NCI-H2196 (cell line): ENCODE measurements around the gene FCGR3B.
"Not testable (repeated sequence)": the region's sequence is repeated elsewhere in the genome, so short reads cannot be mapped to it uniquely, and the experiment has no call there.

ENCODE experiments used
- DNase-seq: peaks from one replicate; lab custom pipeline; 2025; ENCODE audit not compliant: unreplicated experiment; lab: John Stamatoyannopoulos, UW

FCGR3B gene

DNA sequence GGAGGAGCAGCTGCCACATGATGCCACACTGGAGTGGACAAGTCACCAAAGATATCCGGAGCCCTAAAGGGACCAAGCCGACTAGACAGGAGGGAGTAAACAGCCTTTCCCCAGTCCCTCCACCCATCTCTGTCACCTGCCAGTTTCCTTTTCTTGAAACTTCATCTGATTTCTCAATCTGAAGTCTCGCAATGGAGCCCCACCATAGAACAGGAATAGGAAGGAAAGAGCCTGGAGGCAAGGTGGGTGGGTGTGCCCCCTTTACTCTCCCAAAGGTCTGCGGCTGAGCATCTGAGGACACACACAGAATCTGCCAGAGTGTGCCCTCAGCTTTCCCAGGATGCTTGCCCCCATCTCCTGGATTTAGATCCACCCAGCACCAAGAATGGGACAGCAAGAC, at the start of gene FCGR3B:
Gene FCGR3B, minus strand, starts transcription at position 101 of the 400 bp plus-strand sequence. Its CDS starts 82 bp downstream, at position 19.
- no peak for DNase-seq

DNA sequence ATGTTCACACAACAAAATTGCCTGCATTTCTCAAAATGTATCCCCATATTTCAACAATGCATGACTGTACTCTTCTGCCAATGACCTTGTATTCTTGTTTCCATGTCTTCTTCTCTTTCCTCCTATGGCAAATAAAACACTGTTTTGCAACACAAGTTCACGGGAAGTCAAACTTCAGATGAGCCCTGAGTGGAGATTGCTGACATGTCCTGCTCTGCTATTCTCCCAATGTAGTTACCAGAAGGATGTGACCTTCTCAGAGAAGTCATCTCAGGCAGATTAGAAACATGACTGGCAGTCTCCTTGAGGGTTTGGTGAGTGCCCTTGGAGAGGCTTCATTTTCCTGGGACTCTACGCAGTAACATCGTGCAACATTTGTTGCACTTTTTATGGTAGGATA, 47.5 kb upstream of the FCGR3B start:
- no peak for DNase-seq

DNA sequence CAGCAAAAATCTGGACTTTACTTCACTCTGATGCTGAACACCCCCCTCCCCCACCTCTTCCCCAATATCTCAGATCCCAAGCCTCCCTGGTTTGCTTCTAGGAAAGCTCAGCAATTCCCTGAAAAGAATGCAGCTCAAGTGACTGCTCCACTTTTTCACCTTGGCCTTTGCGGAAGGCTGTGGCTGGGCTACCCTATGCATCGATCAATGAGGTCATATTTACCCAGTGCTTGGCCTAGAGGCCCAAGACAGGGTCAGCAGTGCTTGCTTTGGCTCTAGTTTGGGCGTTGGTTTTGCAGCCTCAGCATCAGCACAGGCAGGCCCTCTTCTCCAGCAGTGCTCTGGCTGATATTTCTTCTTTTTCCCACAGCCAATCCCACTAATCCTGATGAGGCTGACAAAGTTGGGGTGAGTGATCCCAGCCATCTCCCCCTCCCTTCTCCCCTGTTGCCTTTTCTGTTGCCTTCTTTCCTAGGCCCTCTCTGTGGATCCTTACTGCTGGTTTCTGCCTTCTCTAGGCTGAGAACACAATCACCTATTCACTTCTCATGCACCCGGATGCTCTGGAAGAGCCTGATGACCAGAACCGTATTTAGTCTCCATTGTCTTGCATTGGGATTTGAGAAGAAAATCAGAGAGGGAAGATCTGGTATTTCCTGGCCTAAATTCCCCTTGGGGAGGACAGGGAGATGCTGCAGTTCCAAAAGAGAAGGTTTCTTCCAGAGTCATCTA, 46.1 kb upstream of the FCGR3B start:
- no peak for DNase-seq

DNA sequence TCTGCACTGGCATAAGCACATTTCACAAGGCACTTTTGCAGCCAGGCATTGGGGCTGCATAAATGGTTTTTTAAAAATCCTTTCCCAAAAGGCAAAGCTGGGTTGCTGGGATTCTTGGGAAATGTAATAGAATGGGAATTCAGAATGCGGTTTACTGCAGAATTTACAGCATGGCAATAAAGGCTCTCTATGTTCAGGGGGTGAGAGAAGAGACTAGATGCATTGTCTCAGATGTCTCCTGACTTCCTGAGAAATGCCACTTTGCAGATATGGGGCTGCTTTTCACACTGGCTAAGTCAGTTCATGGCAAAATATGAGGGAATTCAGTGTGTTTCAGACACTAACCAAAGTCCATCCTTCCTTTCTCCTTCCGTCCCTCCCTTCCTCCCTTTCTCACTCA, 45.5 kb upstream of the FCGR3B start:
- no peak for DNase-seq

DNA sequence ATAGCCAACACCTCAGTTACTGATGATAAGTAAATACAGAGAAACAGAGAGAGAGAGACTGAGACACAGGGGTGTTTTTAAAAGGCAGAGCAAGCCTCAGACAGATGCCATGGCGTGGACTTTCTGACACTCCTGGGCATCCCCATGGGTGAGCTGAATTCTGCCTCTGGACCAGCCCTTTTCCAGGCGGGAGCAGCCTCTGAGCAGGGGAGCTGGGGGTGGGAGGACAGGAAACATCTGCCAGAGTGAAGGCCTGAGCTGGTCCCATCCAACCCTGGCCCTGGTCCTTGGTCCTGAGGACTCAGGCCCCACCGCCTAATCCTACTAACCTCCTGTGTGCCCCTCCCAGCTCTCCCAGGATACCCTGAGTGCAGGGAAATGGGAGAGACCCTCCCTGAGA, 43.9 kb upstream of the FCGR3B start:
- DNase-seq = not testable (repeated sequence)

DNA sequence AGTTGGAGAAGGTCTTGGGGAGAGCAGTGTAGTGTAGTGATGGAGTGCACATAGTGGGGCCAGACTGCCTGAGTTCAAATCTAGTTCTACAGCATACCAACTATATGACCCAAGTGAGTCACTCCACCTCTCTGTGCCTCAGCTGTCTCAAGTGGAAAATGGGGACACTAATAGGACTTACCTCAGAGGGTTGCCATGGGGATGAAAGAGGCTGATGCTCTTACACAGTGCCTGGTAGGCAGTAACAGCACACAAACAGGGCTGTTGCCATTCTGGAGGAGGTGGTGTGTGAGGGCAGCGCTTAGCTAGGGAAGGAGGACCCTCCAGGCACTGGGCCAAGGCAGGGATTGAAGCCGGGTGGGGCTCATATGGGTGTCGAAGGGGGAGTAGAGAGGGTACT, 43.5 kb upstream of the FCGR3B start:
- DNase-seq = not testable (repeated sequence)

DNA sequence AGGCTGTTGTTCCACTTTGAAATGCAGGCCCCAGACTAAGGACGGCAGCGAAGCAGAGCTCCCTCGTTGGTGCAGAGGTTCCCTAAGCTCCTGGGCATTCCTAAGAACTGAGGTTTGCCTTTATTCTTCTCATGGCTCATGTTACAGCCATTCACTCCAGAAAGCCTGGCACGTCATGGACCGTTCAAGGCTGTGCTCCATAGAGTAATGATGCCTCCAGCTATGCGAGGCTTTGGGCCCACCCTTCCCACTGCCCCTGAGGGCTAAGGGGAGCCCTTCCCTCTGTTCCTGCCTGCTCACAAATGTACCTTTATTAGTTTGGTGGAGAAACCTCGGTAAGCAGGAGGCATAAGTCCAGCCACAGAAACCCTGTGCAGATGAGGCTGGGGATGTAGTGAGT, 42.5 kb upstream of the FCGR3B start:
- not testable (repeated sequence) for DNase-seq

DNA sequence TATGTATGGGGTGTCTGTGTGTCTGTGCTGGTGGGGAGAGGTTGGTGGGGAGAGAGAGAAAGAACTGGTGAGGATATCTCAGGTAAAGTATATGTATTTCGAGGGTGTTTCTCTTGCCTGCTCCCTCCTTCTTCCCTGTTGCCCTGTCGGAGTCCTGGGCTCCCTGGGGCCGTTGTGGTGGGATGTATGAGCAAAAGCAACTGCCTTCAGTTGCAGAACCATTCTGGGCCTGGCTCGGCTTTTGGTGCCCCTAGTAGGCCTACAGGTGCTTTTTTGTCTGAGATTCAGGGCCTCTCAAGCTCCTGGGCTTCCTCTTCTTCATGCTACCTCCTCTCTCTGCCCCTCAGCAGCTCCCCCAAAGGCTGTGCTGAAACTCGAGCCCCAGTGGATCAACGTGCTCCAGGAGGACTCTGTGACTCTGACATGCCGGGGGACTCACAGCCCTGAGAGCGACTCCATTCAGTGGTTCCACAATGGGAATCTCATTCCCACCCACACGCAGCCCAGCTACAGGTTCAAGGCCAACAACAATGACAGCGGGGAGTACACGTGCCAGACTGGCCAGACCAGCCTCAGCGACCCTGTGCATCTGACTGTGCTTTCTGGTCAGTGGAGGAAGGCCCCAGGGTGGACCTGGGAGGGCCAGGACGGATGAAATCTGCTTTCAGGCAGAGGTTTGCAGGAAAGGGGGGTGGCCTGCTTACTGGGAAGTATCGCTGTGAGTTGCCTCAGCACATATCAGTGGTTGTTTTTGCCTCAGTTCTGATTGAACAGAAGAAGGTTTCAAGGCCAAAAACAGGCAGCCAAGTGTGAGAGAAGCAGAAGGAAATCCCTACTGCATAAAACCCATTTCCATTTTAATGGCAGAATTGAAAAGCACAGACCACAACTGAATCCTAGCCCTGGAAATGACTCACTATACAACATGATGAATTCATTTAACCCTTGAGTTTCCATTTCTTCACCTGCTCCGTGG, 40.4 kb upstream of the FCGR3B start:
- DNase-seq = not testable (repeated sequence)

DNA sequence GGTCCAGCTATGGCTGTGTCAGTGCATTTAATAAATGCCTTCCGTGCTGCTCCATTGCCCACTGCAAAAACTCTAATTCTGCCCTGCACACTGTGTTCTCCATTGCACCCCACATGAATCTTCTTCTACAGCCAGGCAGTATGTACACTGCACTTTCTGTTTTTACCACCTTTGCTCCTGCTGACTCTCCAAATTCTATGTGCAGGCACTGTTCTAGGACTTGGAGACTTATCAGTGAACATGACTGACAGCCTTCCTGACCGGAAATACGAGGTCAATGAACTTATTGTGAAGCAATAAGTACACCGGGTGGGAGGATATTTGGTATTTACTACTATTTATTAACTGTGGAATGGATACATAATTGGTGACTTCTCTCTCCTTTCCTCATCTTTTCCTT, 33.7 kb upstream of the FCGR3B start:
- not testable (repeated sequence) for DNase-seq

DNA sequence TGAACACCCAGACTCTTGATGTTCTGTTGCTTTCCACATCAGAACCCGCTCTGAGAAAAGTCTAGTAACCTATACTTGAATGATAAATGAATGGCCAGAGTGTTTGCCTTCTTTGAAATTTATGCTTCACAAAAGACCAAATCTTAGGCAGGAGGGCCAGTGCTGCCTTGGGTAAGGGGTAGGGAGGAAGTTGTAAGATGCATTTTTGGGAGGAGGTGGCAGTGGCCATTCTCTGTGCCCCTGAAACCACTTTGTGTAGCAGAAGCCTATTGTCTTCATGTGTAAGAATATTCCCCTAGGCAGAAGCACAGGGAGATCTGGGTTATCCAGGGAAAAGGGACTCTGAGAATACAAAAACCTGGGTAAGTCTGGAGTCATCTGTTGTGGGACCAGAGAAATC, 32.6 kb upstream of the FCGR3B start:
- not testable (repeated sequence) for DNase-seq

DNA sequence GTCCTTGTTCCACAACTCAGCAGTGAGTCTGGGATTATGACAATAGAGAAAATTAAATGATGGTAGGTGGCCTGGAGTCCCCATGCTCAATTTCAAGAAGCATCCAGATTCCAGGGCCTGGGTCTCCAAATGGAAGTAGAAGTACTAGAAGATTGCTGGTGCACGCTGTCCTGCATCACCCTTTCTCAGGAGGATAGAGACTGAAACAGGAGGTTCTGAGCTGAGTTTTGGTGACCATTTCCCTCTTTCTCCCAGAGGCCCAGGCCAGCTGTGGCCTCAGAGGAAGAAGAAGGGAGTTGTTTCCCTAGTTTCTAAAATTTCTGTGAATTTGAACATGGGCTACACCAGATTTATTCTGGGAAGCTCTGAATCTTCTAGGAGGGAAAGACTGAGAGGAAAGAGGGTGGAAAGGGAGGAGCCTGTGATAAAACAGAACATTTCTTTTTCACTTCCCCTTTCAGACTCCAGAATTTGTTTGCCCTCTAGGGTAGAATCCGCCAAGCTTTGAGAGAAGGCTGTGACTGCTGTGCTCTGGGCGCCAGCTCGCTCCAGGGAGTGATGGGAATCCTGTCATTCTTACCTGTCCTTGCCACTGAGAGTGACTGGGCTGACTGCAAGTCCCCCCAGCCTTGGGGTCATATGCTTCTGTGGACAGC, 31.8 kb upstream of the FCGR3B start, which contains the start of gene FCGR2B:
Gene FCGR2B, plus strand, starts transcription at position 460 of the 656 bp plus-strand sequence. Its CDS starts 99 bp downstream, at position 559.
- DNase-seq = not testable (repeated sequence)

DNA sequence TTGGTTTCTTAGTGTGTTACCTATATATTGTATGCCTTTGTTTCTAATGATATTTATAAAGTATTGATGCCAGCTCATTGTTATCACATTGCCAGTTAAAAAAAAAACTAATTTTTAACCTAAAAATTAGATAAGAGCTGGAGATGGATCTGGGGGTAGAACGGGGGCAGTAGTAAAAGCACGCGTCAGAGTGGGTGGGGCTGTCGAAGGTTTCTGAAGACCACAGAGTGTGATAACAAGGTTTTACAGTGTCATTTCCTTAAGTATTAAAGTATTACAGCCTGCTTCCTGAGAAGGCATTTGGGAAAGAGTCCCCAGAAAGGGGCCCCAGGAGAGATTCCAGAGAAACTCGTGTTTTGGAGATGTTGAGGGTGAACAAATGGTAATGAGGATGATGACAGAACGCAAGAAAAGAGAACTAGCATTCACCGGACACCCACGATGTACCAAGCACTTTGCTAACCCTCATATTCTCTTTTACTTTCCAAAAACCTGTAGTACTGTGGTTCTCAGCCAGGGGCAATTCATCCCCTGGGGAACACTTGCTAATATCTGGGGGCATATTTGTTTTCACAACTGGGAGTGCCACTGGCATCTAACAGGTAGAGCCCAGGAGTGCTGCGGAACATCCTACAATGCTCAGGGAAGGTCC, 30.8 kb upstream of the FCGR3B start:
- DNase-seq = not testable (repeated sequence)

DNA sequence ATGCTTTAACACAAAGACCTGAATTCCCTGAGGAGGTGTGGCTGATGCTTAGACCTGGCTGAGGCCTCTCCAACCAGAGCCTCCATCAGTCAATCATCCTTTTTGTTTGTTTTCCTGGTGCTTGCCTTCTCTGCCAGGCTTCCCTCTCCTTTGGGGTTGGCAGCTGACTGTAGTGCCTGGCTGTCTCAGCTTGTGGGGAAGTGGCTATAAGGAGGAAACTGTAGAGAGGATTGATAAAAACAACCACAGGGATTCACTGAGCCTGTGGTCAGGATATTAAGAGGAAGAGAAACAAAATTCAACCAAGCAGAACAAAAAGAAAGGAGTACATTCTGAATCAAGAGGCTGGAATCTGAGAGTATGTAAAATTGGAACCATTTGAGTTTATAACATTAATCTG, 27.5 kb upstream of the FCGR3B start:
- not testable (repeated sequence) for DNase-seq

DNA sequence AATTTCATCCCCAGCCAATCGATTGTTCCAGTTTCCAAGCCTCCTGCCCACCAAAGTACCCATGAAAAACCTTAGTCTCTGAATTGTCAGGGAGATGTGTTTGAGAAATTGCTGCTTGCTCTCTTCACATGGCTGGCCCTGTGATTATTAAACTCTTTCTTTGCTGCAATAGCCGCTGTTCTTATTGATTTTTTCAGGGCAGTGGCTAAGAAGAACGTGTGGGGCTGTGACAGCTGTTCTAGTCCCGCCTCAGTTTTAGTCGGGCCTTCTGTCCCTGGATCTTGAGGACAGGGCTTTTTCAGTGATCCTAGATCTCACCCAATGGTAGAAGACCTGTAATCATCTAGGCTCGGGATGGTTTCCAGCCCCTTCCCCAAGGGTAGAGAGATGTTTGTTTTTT, 23.0 kb upstream of the FCGR3B start:
- DNase-seq = not testable (repeated sequence)

DNA sequence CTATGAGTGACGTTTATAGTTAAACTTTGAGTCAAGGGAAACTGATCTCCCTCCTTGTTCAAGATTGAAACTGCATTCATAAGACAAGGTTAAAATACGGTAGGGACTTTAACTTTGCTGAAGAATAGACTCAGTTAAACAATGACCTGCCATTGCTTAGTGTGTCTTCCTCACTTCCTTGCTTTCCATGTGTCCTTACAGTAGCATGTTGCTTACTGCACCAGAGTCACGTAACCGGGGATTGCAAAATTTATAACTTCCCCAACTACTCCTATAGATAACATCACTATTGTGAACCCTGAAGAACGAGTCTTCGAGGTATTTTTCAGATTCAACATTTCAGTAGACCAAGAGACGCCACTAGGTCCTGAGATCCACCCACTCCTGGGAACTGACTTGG, 22.6 kb upstream of the FCGR3B start:
- DNase-seq = not testable (repeated sequence)

DNA sequence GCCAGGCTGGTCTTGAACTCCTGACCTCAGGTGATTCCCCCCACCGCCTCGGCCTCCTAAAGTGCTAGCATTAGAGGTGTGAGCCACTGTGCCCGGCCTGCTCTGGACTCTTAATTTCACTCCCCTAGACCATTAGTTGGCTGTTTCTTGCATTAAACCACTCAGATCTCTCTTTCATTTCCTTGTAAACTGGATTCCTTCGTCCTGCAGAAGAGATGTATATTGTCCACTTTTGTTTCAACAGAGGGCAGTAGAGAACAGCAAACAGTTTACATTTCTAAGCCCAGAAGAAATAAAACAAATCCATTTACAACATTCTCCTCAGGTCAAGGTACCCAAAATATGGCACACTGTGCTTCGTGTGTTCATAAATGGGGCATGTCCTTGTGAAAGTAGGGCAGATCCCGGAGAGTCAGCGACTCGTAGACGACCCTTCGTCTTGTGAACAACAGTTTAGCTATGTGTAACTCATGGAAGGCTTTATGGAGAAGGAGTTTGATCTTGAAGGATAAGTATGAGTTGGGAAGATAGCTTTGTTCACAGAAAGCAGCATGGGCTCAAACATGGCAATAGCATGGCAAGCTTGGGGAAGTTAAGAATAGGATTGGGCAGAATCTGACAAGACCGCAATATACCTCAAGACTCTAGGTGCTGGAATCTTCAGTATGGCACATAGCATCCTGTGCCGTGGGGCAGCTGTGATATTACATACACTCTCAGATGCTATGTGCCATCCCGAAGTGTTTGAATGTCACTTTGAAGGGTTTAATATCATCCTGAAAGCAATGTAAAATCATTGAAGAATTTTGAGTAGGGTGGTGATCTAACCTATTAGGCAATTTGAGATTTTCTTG, 16.8 kb upstream of the FCGR3B start:
- DNase-seq = not testable (repeated sequence)

DNA sequence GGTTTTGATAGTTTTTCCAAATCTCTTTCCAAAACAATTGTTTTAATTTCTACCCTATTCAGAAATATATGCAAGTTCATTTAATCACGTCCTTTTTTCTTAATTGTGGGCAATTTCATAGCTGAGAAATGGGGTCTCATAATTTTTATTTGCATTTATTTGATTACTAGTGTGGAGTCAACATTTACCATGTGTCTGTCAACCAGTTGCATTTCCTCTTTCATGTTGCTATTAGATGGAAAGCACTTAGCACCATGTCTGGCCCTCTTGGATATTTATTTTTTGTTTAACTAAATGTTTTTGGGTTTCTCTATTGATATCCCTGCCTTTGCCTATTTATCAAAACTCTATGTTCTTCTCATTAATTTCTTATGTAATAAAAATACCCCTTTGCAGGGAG, 13.9 kb upstream of the FCGR3B start:
- DNase-seq = not testable (repeated sequence)

DNA sequence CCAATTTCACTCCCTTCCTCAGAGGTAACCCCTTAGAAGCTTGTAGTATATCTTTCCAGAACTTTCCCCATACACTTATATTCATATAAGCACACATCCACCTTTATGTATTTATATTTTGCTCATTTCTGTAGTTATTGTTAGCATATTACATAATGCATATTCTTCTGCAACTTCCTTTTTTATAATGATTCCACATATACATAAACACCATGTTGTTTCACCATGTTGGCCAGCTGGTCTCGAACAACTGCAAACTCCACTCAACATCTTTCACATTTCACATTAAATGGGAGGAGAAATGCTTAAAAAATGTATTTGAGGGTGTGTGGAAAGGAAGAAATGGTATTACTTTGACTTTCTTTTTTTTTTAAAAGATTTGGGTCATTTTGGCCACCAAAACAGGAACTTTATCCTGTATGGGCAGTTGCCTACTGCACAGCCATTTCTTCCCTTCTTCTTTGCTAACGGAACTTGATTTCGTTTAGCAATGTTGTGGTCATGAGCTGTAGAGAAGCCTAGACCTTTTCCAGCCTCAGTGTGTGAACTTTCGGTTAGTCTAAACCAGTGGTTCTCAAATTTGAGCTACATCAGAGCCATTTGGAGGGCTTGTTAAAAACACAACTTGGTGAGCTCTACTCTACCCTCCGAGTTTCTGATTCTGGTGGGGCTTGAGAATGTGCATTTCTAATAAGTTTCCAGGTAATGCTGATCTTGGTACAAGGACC, 12.7 kb upstream of the FCGR3B start:
- not testable (repeated sequence) for DNase-seq

DNA sequence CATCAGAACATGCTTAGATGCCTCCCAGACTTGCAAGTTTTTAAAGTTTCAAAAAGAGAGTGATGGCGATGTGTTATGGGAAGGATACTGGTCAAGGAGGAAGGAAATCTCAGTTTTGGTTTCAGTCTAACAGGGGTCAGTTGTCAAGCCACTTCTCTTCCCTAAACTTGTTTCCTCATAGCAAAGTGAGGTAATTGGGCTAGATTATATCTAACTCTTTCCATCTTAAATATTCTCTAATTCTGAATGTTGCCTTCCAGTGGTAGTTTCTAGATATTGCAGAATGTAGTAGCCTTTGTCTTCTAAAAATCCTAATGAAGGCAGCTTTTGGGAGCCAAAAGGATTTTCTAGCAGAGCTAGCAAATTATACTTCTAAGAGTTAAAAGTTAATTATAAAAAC, 11.7 kb upstream of the FCGR3B start:
- DNase-seq = not testable (repeated sequence)
